Measurements from ENCODE around the gene FAM53C.
A peak's percentile ranks its signal among the peaks of the same experiment; 100 is the strongest.
"Not testable (repeated sequence)": the region's sequence is repeated elsewhere in the genome, so short reads cannot be mapped to it uniquely, and the experiment has no call there.

The FAM53C gene

GRCh38 chr5:138337685-138338410 lies at the start of gene FAM53C:
TSS of gene FAM53C (plus strand) at chr5:138338266. CDS start at chr5:138341336, 3,070 bp downstream.
- DNase-seq (ENCODE audit: low spot score), result peak; percentile 94

GRCh38 chr5:138289296-138289695 lies 48.8 kb upstream of the FAM53C start:
- no peak for DNase-seq (ENCODE audit: low spot score)

- no peak for DNase-seq (ENCODE audit: low spot score)
These were observed 34.7 kb upstream of the FAM53C start for GRCh38 chr5:138303372-138303771.

GRCh38 chr5:138305797-138306196 lies 32.3 kb upstream of the FAM53C start:
- no peak for DNase-seq (ENCODE audit: low spot score)

GRCh38 chr5:138315751-138316278 lies 22.3 kb upstream of the FAM53C start:
- no peak for DNase-seq (ENCODE audit: low spot score)

GRCh38 chr5:138316355-138316754 lies 21.7 kb upstream of the FAM53C start:
- DNase-seq (ENCODE audit: low spot score), result no peak

GRCh38 chr5:138318211-138318610 lies 19.9 kb upstream of the FAM53C start:
- DNase-seq (ENCODE audit: low spot score), result not testable (repeated sequence)

GRCh38 chr5:138330813-138331448 lies 7.1 kb upstream of the FAM53C start:
- DNase-seq (ENCODE audit: low spot score), result no peak

GRCh38 chr5:138331449-138332368 lies 6.4 kb upstream of the FAM53C start, which contains the start of gene CDC25C:
TSS of gene CDC25C (minus strand) at chr5:138331804. CDS start at chr5:138331180, 624 bp downstream.
- peak; percentile 97 for DNase-seq (ENCODE audit: low spot score)

GRCh38 chr5:138334867-138335447 lies 3.1 kb upstream of the FAM53C start:
- no peak for DNase-seq (ENCODE audit: low spot score)

GRCh38 chr5:138336952-138337684 lies 948 bp upstream of the FAM53C start:
- no peak for DNase-seq (ENCODE audit: low spot score)

GRCh38 chr5:138338411-138339090 lies 485 bp downstream of the FAM53C start:
- no peak for DNase-seq (ENCODE audit: low spot score)

- DNase-seq (ENCODE audit: low spot score), result no peak
These were observed 1.0 kb downstream of the FAM53C start for GRCh38 chr5:138339091-138339456.

- DNase-seq (ENCODE audit: low spot score), result no peak
These were observed 1.4 kb downstream of the FAM53C start for GRCh38 chr5:138339464-138339863.

GRCh38 chr5:138340008-138340407 lies 1.9 kb downstream of the FAM53C start:
- no peak for DNase-seq (ENCODE audit: low spot score)

- no peak for DNase-seq (ENCODE audit: low spot score)
These were observed 7.0 kb downstream of the FAM53C start for GRCh38 chr5:138344887-138345622.

GRCh38 chr5:138346889-138347288 lies 8.8 kb downstream of the FAM53C start:
- DNase-seq (ENCODE audit: low spot score), result no peak

- DNase-seq (ENCODE audit: low spot score), result peak; percentile 27
These were observed 11.9 kb downstream of the FAM53C start for GRCh38 chr5:138349852-138350562.

- DNase-seq (ENCODE audit: low spot score), result no peak
These were observed 12.5 kb downstream of the FAM53C start for GRCh38 chr5:138350563-138350890.
